ENCODE results near the gene MAPK8IP1. TPM values are rescaled to one million over a fixed set of nuclear protein-coding genes. Genes with fewer than 3 reads are reported as not detected.

The MAPK8IP1 gene
- polyA plus RNA-seq, 1 donor from 2014 or later = 58.8 TPM

GRCh38 chr11:45857961-45858474 is 27.4 kb upstream of the MAPK8IP1 start:
- no peaks in the 10 kb centered on the region for H3K9me2 ChIP-seq (ENCODE audit: insufficient read depth, low read length)
- no peaks in the 10 kb centered on the region for H3K9me3 ChIP-seq (ENCODE audit: low read length)
- H3K79me2 ChIP-seq (replicated peaks; ENCODE audit: insufficient read depth, low read length) = peaks cover 4% of the 10 kb centered on the region
- peak overlapping the region; percentile 70 for H3K27ac ChIP-seq (ENCODE audit: low read length)
- no peaks in the 10 kb centered on the region for H3K36me3 ChIP-seq (ENCODE audit: insufficient read depth, low read length)
- H3K27me3 ChIP-seq (ENCODE audit: insufficient read depth, low read depth, low read length) = no peaks in the 10 kb centered on the region
- H2AFZ ChIP-seq (ENCODE audit: low read depth, low read length) = no peak overlapping the region
- H3K4me3 ChIP-seq (ENCODE audit: low read length) = no peak overlapping the region
- no peak overlapping the region for H3K9ac ChIP-seq (ENCODE audit: low read length)
- H3K4me2 ChIP-seq (ENCODE audit: low read length) = no peak overlapping the region
- peaks cover 8% of the 10 kb centered on the region for H3F3A ChIP-seq (ENCODE audit: insufficient read depth, low read length, poor library complexity, severe bottlenecking)
- H4K20me1 ChIP-seq (ENCODE audit: insufficient read depth) = no peaks in the 10 kb centered on the region
- TF ChIP-seq RAD21 (conservative IDR thresholded peaks at IDR 0.05) (no peak), CTCF (IDR thresholded peaks at IDR 0.05; ENCODE audit: poor library complexity, severe bottlenecking) (no peak), SMC3 (conservative IDR thresholded peaks at IDR 0.05; ENCODE audit: poor library complexity) (no peak), TAF1 (IDR thresholded peaks at IDR 0.05; ENCODE audit: low read depth) (no peak), MXI1 (conservative IDR thresholded peaks at IDR 0.05; ENCODE audit: poor library complexity, severe bottlenecking) (no peak), POLR2AphosphoS5 (IDR thresholded peaks at IDR 0.05) (no peak), EP300 (conservative IDR thresholded peaks at IDR 0.05; ENCODE audit: poor library complexity, severe bottlenecking) (no peak), EZH2 (IDR thresholded peaks at IDR 0.05; ENCODE audit: borderline replicate concordance, insufficient read depth, low read length, poor library complexity, severe bottlenecking) (no peak), REST (IDR thresholded peaks at IDR 0.05; ENCODE audit: borderline replicate concordance) (no peak)

GRCh38 chr11:45858751-45859398 is 26.6 kb upstream of the MAPK8IP1 start:
- TF ChIP-seq REST (IDR thresholded peaks at IDR 0.05; ENCODE audit: borderline replicate concordance) (no peak), CTCF (IDR thresholded peaks at IDR 0.05; ENCODE audit: poor library complexity, severe bottlenecking) (no peak), POLR2AphosphoS5 (IDR thresholded peaks at IDR 0.05) (no peak), SMC3 (conservative IDR thresholded peaks at IDR 0.05; ENCODE audit: poor library complexity) (no peak), TAF1 (IDR thresholded peaks at IDR 0.05; ENCODE audit: low read depth) (no peak), RAD21 (conservative IDR thresholded peaks at IDR 0.05) (no peak), MXI1 (conservative IDR thresholded peaks at IDR 0.05; ENCODE audit: poor library complexity, severe bottlenecking) (no peak), EP300 (conservative IDR thresholded peaks at IDR 0.05; ENCODE audit: poor library complexity, severe bottlenecking) (no peak), EZH2 (IDR thresholded peaks at IDR 0.05; ENCODE audit: borderline replicate concordance, insufficient read depth, low read length, poor library complexity, severe bottlenecking) (no peak)
- H3K36me3 ChIP-seq (ENCODE audit: insufficient read depth, low read length) = no peaks in the 10 kb centered on the region
- H3K27me3 ChIP-seq (ENCODE audit: insufficient read depth, low read depth, low read length) = no peaks in the 10 kb centered on the region
- H3K27ac ChIP-seq (ENCODE audit: low read length) = peak overlapping the region; percentile 70
- H3K4me3 ChIP-seq (ENCODE audit: low read length) = peak overlapping the region; percentile 42
- H3K9me2 ChIP-seq (ENCODE audit: insufficient read depth, low read length) = no peaks in the 10 kb centered on the region
- no peaks in the 10 kb centered on the region for H4K20me1 ChIP-seq (ENCODE audit: insufficient read depth)
- no peak overlapping the region for H3K4me2 ChIP-seq (ENCODE audit: low read length)
- H2AFZ ChIP-seq (ENCODE audit: low read depth, low read length) = no peak overlapping the region
- peaks cover 8% of the 10 kb centered on the region for H3F3A ChIP-seq (ENCODE audit: insufficient read depth, low read length, poor library complexity, severe bottlenecking)
- H3K79me2 ChIP-seq (replicated peaks; ENCODE audit: insufficient read depth, low read length) = no peaks in the 10 kb centered on the region
- peak overlapping the region; percentile 47 for H3K9ac ChIP-seq (ENCODE audit: low read length)
- H3K9me3 ChIP-seq (ENCODE audit: low read length) = no peaks in the 10 kb centered on the region
